ENCODE results near the gene RBM38.

- TF ChIP-seq, protein P1, sequence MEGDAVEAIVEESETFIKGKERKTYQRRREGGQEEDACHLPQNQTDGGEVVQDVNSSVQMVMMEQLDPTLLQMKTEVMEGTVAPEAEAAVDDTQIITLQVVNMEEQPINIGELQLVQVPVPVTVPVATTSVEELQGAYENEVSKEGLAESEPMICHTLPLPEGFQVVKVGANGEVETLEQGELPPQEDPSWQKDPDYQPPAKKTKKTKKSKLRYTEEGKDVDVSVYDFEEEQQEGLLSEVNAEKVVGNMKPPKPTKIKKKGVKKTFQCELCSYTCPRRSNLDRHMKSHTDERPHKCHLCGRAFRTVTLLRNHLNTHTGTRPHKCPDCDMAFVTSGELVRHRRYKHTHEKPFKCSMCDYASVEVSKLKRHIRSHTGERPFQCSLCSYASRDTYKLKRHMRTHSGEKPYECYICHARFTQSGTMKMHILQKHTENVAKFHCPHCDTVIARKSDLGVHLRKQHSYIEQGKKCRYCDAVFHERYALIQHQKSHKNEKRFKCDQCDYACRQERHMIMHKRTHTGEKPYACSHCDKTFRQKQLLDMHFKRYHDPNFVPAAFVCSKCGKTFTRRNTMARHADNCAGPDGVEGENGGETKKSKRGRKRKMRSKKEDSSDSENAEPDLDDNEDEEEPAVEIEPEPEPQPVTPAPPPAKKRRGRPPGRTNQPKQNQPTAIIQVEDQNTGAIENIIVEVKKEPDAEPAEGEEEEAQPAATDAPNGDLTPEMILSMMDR (IDR thresholded peaks at IDR 0.05; ENCODE audit: borderline replicate concordance, extremely low read depth, low read length, poor library complexity, severe bottlenecking): no peak
- TF ChIP-seq EZH2 (IDR thresholded peaks at IDR 0.05; ENCODE audit: borderline replicate concordance, low read depth, low read length, severe bottlenecking): no peak
Observed at GRCh38 chr20:57372581-57373350, 18.4 kb upstream of the RBM38 start.

Measured in DND-41 (cell line).